Stimulated activated CD8-positive, alpha-beta memory T cell treated with anti-CD3 and anti-CD28 coated beads, Interleukin-15, amount 100 ng/mL, for 24 hours (primary cell): Measurements from ENCODE around the gene ENO1.
"Not testable (repeated sequence)": the region's sequence is repeated elsewhere in the genome, so short reads cannot be mapped to it uniquely, and the experiment has no call there.

Experiments
- DNase-seq: peaks from one replicate; pipeline ENCODE4 v3.0.0-alpha.2; 2020; ENCODE audit warnings: low read depth

The ENO1 gene

GRCh38 chr1:8878448-8878697 lies at the start of gene ENO1:
TSS of gene ENO1 (minus strand) at chr1:8878686. CDS start at chr1:8874908, 3,778 bp downstream.
- no peak for DNase-seq

GRCh38 chr1:8926707-8927694 lies 48.5 kb upstream of the ENO1 start:
- DNase-seq, result no peak

- DNase-seq, result no peak
These were observed 47.5 kb upstream of the ENO1 start for GRCh38 chr1:8925960-8926359.

- DNase-seq, result no peak
These were observed 46.9 kb upstream of the ENO1 start for GRCh38 chr1:8925406-8925805.

- DNase-seq, result no peak
These were observed 44.5 kb upstream of the ENO1 start for GRCh38 chr1:8922962-8923361.

GRCh38 chr1:8917536-8917935 lies 39.0 kb upstream of the ENO1 start:
- not testable (repeated sequence) for DNase-seq

- DNase-seq, result no peak
These were observed 37.0 kb upstream of the ENO1 start for GRCh38 chr1:8915446-8915845.

- DNase-seq, result no peak
These were observed 36.0 kb upstream of the ENO1 start for GRCh38 chr1:8914466-8914865.

GRCh38 chr1:8913457-8913856 lies 35.0 kb upstream of the ENO1 start:
- no peak for DNase-seq

- DNase-seq, result no peak
These were observed 33.2 kb upstream of the ENO1 start for GRCh38 chr1:8911416-8912309.

- DNase-seq, result no peak
These were observed 32.4 kb upstream of the ENO1 start for GRCh38 chr1:8910914-8911313.

GRCh38 chr1:8910331-8910730 lies 31.8 kb upstream of the ENO1 start:
- DNase-seq, result no peak

- DNase-seq, result no peak
These were observed 30.1 kb upstream of the ENO1 start for GRCh38 chr1:8908388-8909151.

GRCh38 chr1:8905582-8906191 lies 27.2 kb upstream of the ENO1 start:
- DNase-seq, result no peak

GRCh38 chr1:8903908-8904650 lies 25.6 kb upstream of the ENO1 start:
- DNase-seq, result no peak

GRCh38 chr1:8903410-8903809 lies 24.9 kb upstream of the ENO1 start:
- DNase-seq, result no peak

- no peak for DNase-seq
These were observed 24.3 kb upstream of the ENO1 start for GRCh38 chr1:8902765-8903164.

- not testable (repeated sequence) for DNase-seq
These were observed 22.2 kb upstream of the ENO1 start for GRCh38 chr1:8900684-8901083.

GRCh38 chr1:8899046-8899445 lies 20.6 kb upstream of the ENO1 start:
- DNase-seq, result no peak

- not testable (repeated sequence) for DNase-seq
These were observed 19.9 kb upstream of the ENO1 start for GRCh38 chr1:8898418-8898817.

GRCh38 chr1:8897505-8897904 lies 19.0 kb upstream of the ENO1 start:
- DNase-seq, result not testable (repeated sequence)
